GM23338 (cell line): ENCODE results near the gene C17orf50. TPM values are rescaled to one million over a fixed set of nuclear protein-coding genes. Genes with fewer than 3 reads are reported as not detected.

ENCODE experiments used
- ETS1 ChIP-seq: IDR thresholded peaks from 2 replicates; pipeline ENCODE4 v1.6.1; 2016; ENCODE audit warnings: antibody characterized with exemption
- EZH2phosphoT487 ChIP-seq: fragments of 200-600 bp; sonication (generic); IDR thresholded peaks from one replicate; pipeline ENCODE4 v1.8.1; 2018; ENCODE audit warnings: antibody characterized with exemption; ENCODE audit not compliant: unreplicated experiment
- NANOG ChIP-seq: IDR thresholded peaks from 2 replicates; pipeline ENCODE4 v1.6.1; 2016; ENCODE audit warnings: antibody characterized with exemption, borderline replicate concordance
- POLR2AphosphoS5 ChIP-seq: IDR thresholded peaks from 2 replicates; pipeline ENCODE4 v1.6.1; 2016; ENCODE audit warnings: antibody characterized with exemption, low read depth
- STAT1 ChIP-seq: IDR thresholded peaks from one replicate; pipeline ENCODE4 v1.6.1; 2016; ENCODE audit warnings: antibody characterized with exemption; ENCODE audit not compliant: unreplicated experiment
- ZNF114 ChIP-seq: fragments of 250-450 bp; sonication (Bioruptor Pico); IDR thresholded peaks from 2 replicates; pipeline ENCODE4 v1.5.0; 2020; ENCODE audit warnings: mild to moderate bottlenecking, moderate library complexity
- ZNF331 ChIP-seq: fragments of 250-450 bp; sonication (Bioruptor Pico); IDR thresholded peaks from 2 replicates; pipeline ENCODE4 v1.5.0; 2020; ENCODE audit warnings: low read depth, mild to moderate bottlenecking, moderate library complexity
- ZNF462 ChIP-seq: fragments of 250-450 bp; sonication (Bioruptor Pico); IDR thresholded peaks from 2 replicates; pipeline ENCODE4 v1.5.0; 2020; ENCODE audit warnings: mild to moderate bottlenecking, moderate library complexity
- polyA plus RNA-seq: library from polyadenylated mRNA; unstranded; fragments of >200 nt; fragmentation: Nextera tagmentation; extraction: Ambion mirVana; gene quantifications from 2 replicates; pipeline ENCODE4 v1.2.1, GENCODE V29; 2016
- total RNA-seq: library from RNA; depleted of rRNA; stranded (reverse); fragments of >200 nt; shearing (Covaris generic); gene quantifications from 2 replicates; pipeline ENCODE4 v1.2.3, GENCODE V29; 2014
- TF ChIP-seq, protein P1 (sequence below), 2 experiments: fragments of 200-600 bp in 1 of 2; sonication (generic) in 1 of 2; conservative IDR thresholded peaks; 2 replicates each; pipeline versions ENCODE4 v1.5.1 to v1.6.1; 2016 to 2017; ENCODE audit warnings: antibody characterized with exemption in 2 of 2, low read depth in 2 of 2, mild to moderate bottlenecking in 2 of 2, moderate library complexity in 1 of 2

Gene C17orf50
- total and polyA plus RNA-seq, 2 experiments from 2014 or later: 0.74 to 1.6 TPM

GRCh38 chr17:35788477-35789368 lies 28.0 kb downstream of the C17orf50 start (continued):
- TF ChIP-seq ZNF462: no peak
- TF ChIP-seq, protein P1, sequence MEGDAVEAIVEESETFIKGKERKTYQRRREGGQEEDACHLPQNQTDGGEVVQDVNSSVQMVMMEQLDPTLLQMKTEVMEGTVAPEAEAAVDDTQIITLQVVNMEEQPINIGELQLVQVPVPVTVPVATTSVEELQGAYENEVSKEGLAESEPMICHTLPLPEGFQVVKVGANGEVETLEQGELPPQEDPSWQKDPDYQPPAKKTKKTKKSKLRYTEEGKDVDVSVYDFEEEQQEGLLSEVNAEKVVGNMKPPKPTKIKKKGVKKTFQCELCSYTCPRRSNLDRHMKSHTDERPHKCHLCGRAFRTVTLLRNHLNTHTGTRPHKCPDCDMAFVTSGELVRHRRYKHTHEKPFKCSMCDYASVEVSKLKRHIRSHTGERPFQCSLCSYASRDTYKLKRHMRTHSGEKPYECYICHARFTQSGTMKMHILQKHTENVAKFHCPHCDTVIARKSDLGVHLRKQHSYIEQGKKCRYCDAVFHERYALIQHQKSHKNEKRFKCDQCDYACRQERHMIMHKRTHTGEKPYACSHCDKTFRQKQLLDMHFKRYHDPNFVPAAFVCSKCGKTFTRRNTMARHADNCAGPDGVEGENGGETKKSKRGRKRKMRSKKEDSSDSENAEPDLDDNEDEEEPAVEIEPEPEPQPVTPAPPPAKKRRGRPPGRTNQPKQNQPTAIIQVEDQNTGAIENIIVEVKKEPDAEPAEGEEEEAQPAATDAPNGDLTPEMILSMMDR (conservative IDR thresholded peaks at IDR 0.05; ENCODE audit: low read depth in 2 of 2): no peak
- TF ChIP-seq EZH2phosphoT487: no peak
- no peak for TF ChIP-seq NANOG
- no peak for TF ChIP-seq STAT1
- no peak for TF ChIP-seq POLR2AphosphoS5
- TF ChIP-seq ZNF331 (CRISPR knock-in tag): no peak
- no peak for TF ChIP-seq ETS1
- TF ChIP-seq ZNF114 (CRISPR knock-in tag): no peak
